Stimulated activated CD8-positive, alpha-beta memory T cell treated with anti-CD3 and anti-CD28 coated beads, Interleukin-7, amount 100 ng/mL, for 1 hour (primary cell): ENCODE data around the gene OMA1.
"Not testable (repeated sequence)": the region's sequence is repeated elsewhere in the genome, so short reads cannot be mapped to it uniquely, and the experiment has no call there.

ENCODE experiments used
- DNase-seq, 2 donors: peaks; one replicate each; pipeline ENCODE4 v3.0.0-alpha.2; 2020; ENCODE audit warnings: low read depth in 2 of 2

OMA1 gene

DNA sequence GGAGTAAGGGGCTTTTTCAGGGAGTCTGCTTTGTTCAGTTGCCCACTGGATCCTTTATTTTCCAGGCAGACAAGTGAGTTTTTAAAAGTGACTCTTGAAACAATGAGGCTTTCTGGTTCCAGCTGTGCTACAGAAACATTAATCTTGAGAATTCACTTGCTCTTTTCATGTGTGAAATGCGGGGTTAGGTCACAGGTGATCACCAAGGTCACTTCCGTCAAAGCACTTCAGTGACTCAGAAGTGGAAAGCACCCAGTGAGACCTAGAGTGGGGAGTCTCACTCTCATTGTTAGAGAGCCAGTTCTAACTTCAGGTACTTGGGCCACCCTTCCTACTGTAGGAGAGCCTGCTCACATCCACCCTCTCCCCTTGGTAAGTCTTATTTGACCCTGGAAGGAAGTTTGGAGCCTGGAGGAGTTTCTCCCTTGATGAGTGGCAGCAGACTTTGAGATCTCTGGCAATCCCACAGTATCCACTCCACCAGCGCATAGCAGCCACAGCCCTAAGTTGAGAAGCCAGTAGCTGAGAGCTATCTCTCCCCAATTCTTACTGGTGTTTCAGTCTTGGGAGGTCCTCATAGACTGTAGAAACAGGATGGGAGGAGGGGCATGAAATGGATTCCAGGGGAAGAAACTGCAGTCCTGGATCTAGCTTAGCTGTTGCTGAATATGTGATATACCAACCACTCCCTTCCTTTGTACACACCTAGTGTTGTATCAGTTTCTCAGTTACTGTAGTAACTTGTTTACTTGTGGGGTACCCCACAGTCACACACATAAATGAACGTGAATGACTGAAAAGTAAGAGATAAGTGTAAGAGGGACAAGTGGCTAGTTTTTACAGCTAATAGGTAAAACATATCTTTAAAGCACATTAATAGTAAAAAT, 27.4 kb upstream of the OMA1 start:
- no peak for DNase-seq

GRCh38 chr1:58573138-58573537, 26.6 kb upstream of the OMA1 start:
- DNase-seq = no peak

- DNase-seq = no peak
Measured at GRCh38 chr1:58572690-58573089, 26.2 kb upstream of the OMA1 start.

DNA sequence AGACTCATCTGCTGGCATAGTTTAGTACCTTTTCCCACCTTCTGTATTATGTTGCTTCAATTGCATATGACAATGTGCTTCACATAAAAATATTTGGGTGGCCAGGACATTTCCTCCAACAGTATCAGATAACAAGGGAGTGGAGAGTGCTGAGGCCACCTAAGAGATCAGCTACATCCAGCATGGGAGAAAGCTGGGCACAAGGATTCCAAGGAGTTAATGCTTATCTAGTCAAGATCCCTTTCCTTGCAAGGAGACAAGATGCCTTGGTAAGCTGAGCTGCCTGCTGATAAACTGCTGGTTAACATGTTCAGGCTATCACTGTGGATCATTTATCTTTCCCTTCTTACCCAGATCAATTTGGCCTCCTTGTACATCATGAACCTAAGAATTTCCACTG, 25.1 kb upstream of the OMA1 start:
- DNase-seq = no peak

DNA sequence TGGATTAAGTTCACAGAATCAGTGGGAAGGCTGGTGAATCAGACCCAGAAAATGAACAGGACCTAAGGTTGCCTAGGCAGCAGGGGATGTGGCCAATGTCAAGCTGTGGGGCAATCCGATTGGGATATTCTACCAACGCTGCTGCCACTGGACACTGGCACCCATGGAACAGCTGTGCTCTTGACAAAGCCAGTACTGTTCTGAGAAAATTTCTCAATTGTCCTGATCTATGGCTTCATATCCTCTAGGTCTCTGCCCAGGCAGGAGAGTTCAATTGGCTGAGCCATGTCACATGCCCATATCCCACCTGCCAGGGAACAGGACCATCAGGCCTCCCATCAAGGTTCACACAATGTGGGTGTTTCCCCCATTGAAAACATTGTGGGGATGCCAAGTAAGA, 24.3 kb upstream of the OMA1 start:
- DNase-seq = no peak

- DNase-seq = no peak
Measured at GRCh38 chr1:58570094-58570493, 23.6 kb upstream of the OMA1 start.

DNA sequence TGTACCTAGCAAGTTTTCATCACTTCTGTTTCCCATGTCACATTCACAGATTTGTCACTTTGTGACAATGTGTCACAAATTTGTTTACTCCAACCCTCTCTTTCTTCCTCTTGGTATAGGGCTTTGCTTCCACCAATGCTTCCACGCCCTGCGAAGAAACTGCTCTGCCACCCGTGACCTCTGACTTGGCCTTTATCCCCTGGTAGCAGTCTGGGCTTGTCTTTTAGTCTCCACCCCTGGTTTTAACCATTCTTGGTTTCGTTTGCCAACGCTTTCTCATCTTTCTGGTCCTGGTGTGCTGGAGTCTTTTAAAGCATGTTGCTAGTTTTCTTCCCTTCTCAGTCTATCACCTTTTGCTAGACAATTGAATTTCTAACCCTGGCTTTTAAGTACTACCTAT, 22.4 kb upstream of the OMA1 start:
- DNase-seq = no peak

- no peak for DNase-seq
Measured at GRCh38 chr1:58568271-58568860, 21.8 kb upstream of the OMA1 start.

GRCh38 chr1:58566339-58566738, 19.8 kb upstream of the OMA1 start:
- DNase-seq = no peak

GRCh38 chr1:58563715-58564114, 17.2 kb upstream of the OMA1 start:
- not testable (repeated sequence) for DNase-seq

DNA sequence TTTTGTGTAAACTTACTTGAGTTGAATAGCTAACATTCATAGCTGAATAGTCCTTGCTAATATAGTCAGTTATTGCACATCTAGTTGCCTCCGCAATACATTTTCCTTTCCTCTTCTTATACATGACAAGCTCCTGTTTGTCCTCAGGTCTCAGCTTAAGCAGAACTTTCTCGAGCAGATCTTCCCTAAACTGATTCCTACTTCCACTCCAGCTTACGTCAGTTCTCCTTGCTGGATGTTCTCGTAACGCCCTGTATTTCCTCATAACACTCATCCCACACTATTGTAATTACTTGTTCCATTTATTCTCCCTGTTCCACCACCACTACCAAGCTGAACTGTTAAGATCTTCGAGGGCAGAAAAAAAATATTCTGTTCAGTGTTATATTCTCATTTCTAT, 15.1 kb upstream of the OMA1 start:
- DNase-seq = no peak

- no peak for DNase-seq
Measured at GRCh38 chr1:58555393-58555792, 8.9 kb upstream of the OMA1 start.

- no peak for DNase-seq
Measured at GRCh38 chr1:58551186-58552140, 4.9 kb upstream of the OMA1 start.

- DNase-seq = not testable (repeated sequence)
Measured at GRCh38 chr1:58549291-58549690, 2.8 kb upstream of the OMA1 start.

DNA sequence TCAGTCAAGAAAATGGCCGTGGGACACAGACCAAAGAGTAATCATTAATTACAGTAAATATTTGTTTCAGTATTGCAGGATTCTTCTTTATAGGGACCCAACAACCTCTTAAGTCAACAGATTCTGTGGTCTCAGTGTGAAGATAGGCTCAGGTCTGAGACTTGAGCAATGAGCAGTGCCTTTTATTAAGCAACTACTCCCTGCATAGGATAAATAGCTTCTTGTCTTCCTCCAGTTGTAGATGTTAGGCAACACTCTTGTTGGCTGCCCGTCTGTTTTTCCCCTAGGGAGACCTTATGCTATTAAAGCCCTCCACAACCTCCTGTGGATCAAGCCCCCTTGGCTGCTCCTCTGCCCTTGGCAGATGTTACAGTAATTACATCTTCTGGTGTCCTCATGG, 1.8 kb upstream of the OMA1 start:
- no peak for DNase-seq

GRCh38 chr1:58545591-58546519, 671 bp downstream of the OMA1 start:
- peak; percentile 41 to 53 for DNase-seq

GRCh38 chr1:58543260-58543659, 3.3 kb downstream of the OMA1 start:
- DNase-seq = no peak

DNA sequence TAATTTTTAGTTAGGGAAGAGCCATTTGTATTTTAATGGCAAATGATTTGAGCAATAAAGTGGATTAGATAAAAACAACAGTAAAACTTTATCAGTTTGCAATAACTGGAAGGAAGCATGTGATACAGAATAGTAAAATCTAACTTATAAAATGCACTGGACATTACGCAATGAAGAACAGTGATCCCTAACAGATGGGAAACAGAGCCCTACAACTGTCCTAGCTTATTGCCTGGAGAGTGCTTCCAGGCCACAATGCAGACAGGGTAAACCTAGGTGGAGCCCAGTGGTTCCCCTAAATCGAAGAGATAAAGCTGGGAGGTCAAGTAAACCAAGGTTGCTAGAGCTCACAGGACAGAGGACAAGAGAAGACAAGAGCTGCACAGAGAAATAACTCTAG, 7.0 kb downstream of the OMA1 start:
- DNase-seq = no peak

- no peak for DNase-seq
Measured at GRCh38 chr1:58538821-58539220, 7.7 kb downstream of the OMA1 start.

- not testable (repeated sequence) for DNase-seq
Measured at GRCh38 chr1:58531842-58532241, 14.7 kb downstream of the OMA1 start.

GRCh38 chr1:58529284-58529683, 17.2 kb downstream of the OMA1 start:
- no peak for DNase-seq
